ELR (cell line): Measurements from ENCODE around the gene CD6.

ENCODE experiments used
- DNase-seq: peaks from one replicate; pipeline ENCODE4 v3.0.0-alpha.2; 2015; ENCODE audit warnings: low read depth

Gene CD6

GRCh38 chr11:61010466-61011228 lies 39.2 kb downstream of the CD6 start:
- no peak for DNase-seq

GRCh38 chr11:61011229-61011870 lies 39.9 kb downstream of the CD6 start:
- DNase-seq, result no peak

- peak; percentile 55 for DNase-seq
Measured at GRCh38 chr11:61011950-61012736, 40.7 kb downstream of the CD6 start.

- no peak for DNase-seq
Measured at GRCh38 chr11:61012737-61013215, 41.3 kb downstream of the CD6 start.

- DNase-seq, result no peak
Measured at GRCh38 chr11:61018059-61018458, 46.6 kb downstream of the CD6 start.

GRCh38 chr11:61019037-61019831 lies 47.8 kb downstream of the CD6 start:
- DNase-seq, result no peak

- no peak for DNase-seq
Measured at GRCh38 chr11:61019832-61020405, 48.4 kb downstream of the CD6 start.

GRCh38 chr11:61020551-61021235 lies 49.2 kb downstream of the CD6 start:
- no peak for DNase-seq

- no peak for DNase-seq
Measured at GRCh38 chr11:61021661-61022212, 50.3 kb downstream of the CD6 start.

- no peak for DNase-seq
Measured at GRCh38 chr11:61022311-61023085, 51.0 kb downstream of the CD6 start.

GRCh38 chr11:61023086-61023965 lies 51.8 kb downstream of the CD6 start:
- DNase-seq, result no peak

- DNase-seq, result no peak
Measured at GRCh38 chr11:61023966-61024295, 52.5 kb downstream of the CD6 start.

GRCh38 chr11:61024938-61025820 lies 53.7 kb downstream of the CD6 start:
- no peak for DNase-seq

- no peak for DNase-seq
Measured at GRCh38 chr11:61025821-61026120, 54.3 kb downstream of the CD6 start.

- no peak for DNase-seq
Measured at GRCh38 chr11:61026121-61027031, 54.9 kb downstream of the CD6 start.

GRCh38 chr11:61027141-61027840 lies 55.8 kb downstream of the CD6 start:
- DNase-seq, result no peak
